H9 (cell line): ENCODE measurements around the gene SRRM3. TPM values are rescaled to one million over a fixed set of nuclear protein-coding genes. Genes with fewer than 3 reads are reported as not detected.

Experiments used
- DNase-seq: peaks from one replicate; pipeline ENCODE4 v3.0.0-alpha.2; 2017
- H2AFZ ChIP-seq: one replicate; pipeline ENCODE4 v1.6.1; 2013; ENCODE audit warnings: mild to moderate bottlenecking, low read length, control low read depth, moderate library complexity
- H2AK5ac ChIP-seq: 2 replicates; pipeline ENCODE4 v1.6.1; 2013; ENCODE audit warnings: low read length, control low read depth, mixed read lengths; ENCODE audit not compliant: insufficient read length
- H2BK120ac ChIP-seq: one replicate; pipeline ENCODE4 v1.6.1; 2013; ENCODE audit warnings: low read depth, mild to moderate bottlenecking, low read length, control low read depth, inconsistent platforms; ENCODE audit not compliant: poor library complexity, severe bottlenecking
- H2BK12ac ChIP-seq: 2 replicates; pipeline ENCODE4 v1.6.1; 2013; ENCODE audit warnings: low read length, control low read depth, mixed read lengths, low read depth; ENCODE audit not compliant: insufficient read length
- H2BK15ac ChIP-seq: 2 replicates; pipeline ENCODE4 v1.6.1; 2013; ENCODE audit warnings: low read depth, low read length, control low read depth
- H2BK20ac ChIP-seq: one replicate; pipeline ENCODE4 v1.6.1; 2013; ENCODE audit warnings: low read depth, mild to moderate bottlenecking, low read length, control low read depth, inconsistent platforms; ENCODE audit not compliant: poor library complexity, severe bottlenecking
- H2BK5ac ChIP-seq: 2 replicates; pipeline ENCODE4 v1.6.1; 2013; ENCODE audit warnings: low read length, control low read depth, mixed read lengths; ENCODE audit not compliant: insufficient read length
- H3K14ac ChIP-seq: 2 replicates; pipeline ENCODE4 v1.6.1; 2013; ENCODE audit warnings: low read length, control low read depth; ENCODE audit not compliant: insufficient read depth
- H3K18ac ChIP-seq: 2 replicates; pipeline ENCODE4 v1.6.1; 2013; ENCODE audit warnings: low read depth, mild to moderate bottlenecking, mixed read lengths, low read length, control low read depth; ENCODE audit not compliant: insufficient read length
- H3K23ac ChIP-seq: 2 replicates; pipeline ENCODE4 v1.6.1; 2013; ENCODE audit warnings: low read length, control low read depth, mixed read lengths, low read depth; ENCODE audit not compliant: insufficient read length
- H3K23me2 ChIP-seq: 2 replicates; pipeline ENCODE4 v1.6.1; 2013; ENCODE audit warnings: low read depth, mild to moderate bottlenecking, mixed read lengths, low read length, control low read depth; ENCODE audit not compliant: insufficient read length, poor library complexity, severe bottlenecking
- H3K27ac ChIP-seq: 2 replicates; pipeline ENCODE4 v1.5.1; 2013; ENCODE audit warnings: low read length, control low read depth, mixed read lengths, low read depth; ENCODE audit not compliant: insufficient read length
- H3K27me3 ChIP-seq: 2 replicates; pipeline ENCODE4 v1.6.1; 2013; ENCODE audit warnings: low read length, control low read depth, inconsistent platforms; ENCODE audit not compliant: insufficient read depth
- H3K4ac ChIP-seq: 2 replicates; pipeline ENCODE4 v1.6.1; 2013; ENCODE audit warnings: low read depth, mild to moderate bottlenecking, control low read depth, inconsistent platforms, low read length, moderate library complexity
- H3K4me1 ChIP-seq: 2 replicates; pipeline ENCODE4 v1.6.1; 2013; ENCODE audit warnings: low read length, control low read depth, inconsistent platforms; ENCODE audit not compliant: insufficient read depth
- H3K4me2 ChIP-seq: 2 replicates; pipeline ENCODE4 v1.6.1; 2013; ENCODE audit warnings: low read length, control low read depth, mixed read lengths; ENCODE audit not compliant: insufficient read length, insufficient read depth
- H3K56ac ChIP-seq: 2 replicates; pipeline ENCODE4 v1.6.1; 2013; ENCODE audit warnings: low read depth, mild to moderate bottlenecking, mixed read lengths, low read length, control low read depth; ENCODE audit not compliant: insufficient read length
- H3K79me1 ChIP-seq: 2 replicates; pipeline ENCODE4 v1.6.1; 2013; ENCODE audit warnings: low read depth, mild to moderate bottlenecking, moderate library complexity, low read length, control low read depth, inconsistent platforms; ENCODE audit not compliant: insufficient read depth, poor library complexity, severe bottlenecking
- H3K79me2 ChIP-seq: 2 replicates; pipeline ENCODE4 v1.6.1; 2013; ENCODE audit warnings: low read length, control low read depth, inconsistent platforms; ENCODE audit not compliant: insufficient read depth
- H3K9ac ChIP-seq: 2 replicates; pipeline ENCODE4 v1.6.1; 2013; ENCODE audit warnings: low read length, control low read depth, mixed read lengths; ENCODE audit not compliant: insufficient read length; ENCODE audit errors: extremely low read depth
- H3K9me3 ChIP-seq: one replicate; pipeline ENCODE4 v1.6.1; 2013; ENCODE audit warnings: low read depth, low read length, inconsistent platforms; ENCODE audit not compliant: control insufficient read depth
- H3T11ph ChIP-seq: one replicate; pipeline ENCODE4 v1.6.1; 2013; ENCODE audit warnings: mild to moderate bottlenecking, low read length, control low read depth, inconsistent platforms
- H4K20me1 ChIP-seq: one replicate; pipeline ENCODE4 v1.6.1; 2013; ENCODE audit not compliant: control insufficient read depth, insufficient read length, insufficient read depth
- H4K5ac ChIP-seq: 2 replicates; pipeline ENCODE4 v1.6.1; 2013; ENCODE audit warnings: low read depth, mild to moderate bottlenecking, mixed read lengths, low read length, control low read depth; ENCODE audit not compliant: insufficient read length
- H4K8ac ChIP-seq: replicated peaks from 2 replicates; pipeline ENCODE4 v1.6.1; 2013; ENCODE audit warnings: low read length, control low read depth, mixed read lengths, low read depth; ENCODE audit not compliant: insufficient read length
- H4K91ac ChIP-seq: 2 replicates; pipeline ENCODE4 v1.6.1; 2013; ENCODE audit warnings: low read depth, mild to moderate bottlenecking, moderate library complexity, mixed read lengths, low read length, control low read depth; ENCODE audit not compliant: insufficient read length
- H3K27ac Mint-ChIP-seq, 3 experiments: 2 replicates in 2 of 3; 3 replicates in 1 of 3; pipeline ENCODE4 v1.8.0; 2020 to 2021; ENCODE audit warnings: mixed read lengths in 3 of 3, mild to moderate bottlenecking in 1 of 3, moderate library complexity in 1 of 3
- H3K27me3 Mint-ChIP-seq: 2 replicates; pipeline ENCODE4 v1.8.0; 2021; ENCODE audit warnings: low read depth, mild to moderate bottlenecking, moderate library complexity, mixed read lengths
- H3K36me3 Mint-ChIP-seq, 3 experiments: 2 replicates in 2 of 3; 3 replicates in 1 of 3; pipeline ENCODE4 v1.8.0; 2020 to 2021; ENCODE audit warnings: low read depth in 3 of 3, mixed read lengths in 3 of 3; ENCODE audit not compliant: insufficient read depth in 1 of 3
- H3K4me1 Mint-ChIP-seq, 2 experiments: 2 replicates each; pipeline ENCODE4 v1.8.0; 2020; ENCODE audit warnings: mixed read lengths in 2 of 2
- H3K4me3 Mint-ChIP-seq, 2 experiments: 2 replicates in 1 of 2; 3 replicates in 1 of 2; pipeline ENCODE4 v1.8.0; 2020 to 2021; ENCODE audit warnings: mild to moderate bottlenecking in 2 of 2, mixed read lengths in 2 of 2, moderate library complexity in 1 of 2
- H3K9me3 Mint-ChIP-seq, 2 experiments: 2 replicates in 1 of 2; 3 replicates in 1 of 2; pipeline ENCODE4 v1.8.0; 2020; ENCODE audit warnings: mild to moderate bottlenecking in 2 of 2, mixed read lengths in 2 of 2, moderate library complexity in 1 of 2
- WGBS: extraction: QIAGEN DNeasy Blood & Tissue Kit; methylation state at CpG from one replicate; pipeline ENCODE4 v1.1.7; 2013; ENCODE audit warnings: missing lambda C conversion rate, low lambda C conversion rate, mixed read lengths; ENCODE audit not compliant: insufficient read length; ENCODE audit errors: extremely low coverage; 5-methylcytosine and 5-hydroxymethylcytosine counted together
- total RNA-seq: library from RNA; stranded (reverse); gene quantifications from 2 replicates; pipeline ENCODE4 v1.2.1, GENCODE V29; 2021
- TF ChIP-seq, protein P1 (sequence below): fragments of 200-600 bp; sonication (generic); conservative IDR thresholded peaks from 3 replicates; pipeline ENCODE4 v1.8.0; 2021; ENCODE audit warnings: antibody characterized with exemption, mild to moderate bottlenecking

Gene SRRM3
- total RNA-seq, 1 experiment from 2014 or later, result 11.0 TPM

DNA sequence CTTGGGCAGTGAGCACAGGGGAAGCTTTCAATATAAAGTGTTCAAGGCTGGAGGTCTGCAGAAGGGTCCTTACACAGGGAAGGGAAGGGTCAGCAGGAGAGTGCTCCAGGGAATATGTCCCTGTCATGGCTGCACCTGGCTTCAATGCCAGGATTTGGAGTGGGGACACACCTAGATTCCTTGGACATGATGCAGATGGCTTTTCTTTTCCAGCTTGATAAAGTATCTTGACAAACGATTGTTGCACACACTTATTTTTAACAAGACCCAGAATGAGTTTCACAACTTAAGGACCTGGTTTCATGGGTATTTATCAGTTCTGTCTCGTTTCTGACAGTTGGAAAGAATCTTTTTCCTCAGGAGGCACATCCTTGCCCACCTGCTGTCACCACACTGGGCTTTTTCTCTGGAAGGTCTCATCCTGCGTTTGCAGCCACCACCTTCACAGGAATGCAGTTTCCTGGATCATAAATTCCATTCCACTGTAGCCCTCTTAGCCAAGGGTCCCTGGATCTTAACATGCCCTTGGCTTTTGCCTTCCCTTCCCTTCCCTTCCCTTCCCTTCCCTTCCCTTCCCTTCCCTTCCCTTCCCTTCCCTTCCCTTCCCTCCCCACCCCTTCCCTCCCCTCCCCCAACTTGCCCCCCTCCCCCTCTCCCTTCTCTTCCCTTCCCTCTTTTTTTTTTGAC, 21.7 kb downstream of the SRRM3 start:
- Histone ChIP-seq H2AFZ (no peak overlapping the region), H3K9me3 (no peaks in the 10 kb centered on the region), H2BK120ac (no peak overlapping the region), H4K5ac (no peak overlapping the region), H3K18ac (no peak overlapping the region), H3K27ac (no peak overlapping the region), H4K20me1 (no peaks in the 10 kb centered on the region), H3K23ac (no peak overlapping the region), H3K79me1 (no peaks in the 10 kb centered on the region), H3K79me2 (no peaks in the 10 kb centered on the region), H3K14ac (no peak overlapping the region), H2AK5ac (no peak overlapping the region), H2BK5ac (no peak overlapping the region), H4K91ac (no peak overlapping the region), H3K4me1 (peaks cover 16% of the 10 kb centered on the region), H3K23me2 (no peaks in the 10 kb centered on the region), H3T11ph (no peak overlapping the region), H3K4me2 (no peak overlapping the region), H3K4ac (no peak overlapping the region), H3K27me3 (no peaks in the 10 kb centered on the region), H2BK20ac (no peak overlapping the region), H3K9ac (no peak overlapping the region), H3K56ac (no peak overlapping the region), H2BK15ac (no peak overlapping the region), H4K8ac (no peak overlapping the region), H2BK12ac (no peak overlapping the region)
- H3K9me3 Mint-ChIP-seq, result no peaks in the 10 kb centered on the region; a peak in 1 of 5 replicates
- no peak overlapping the region for H3K27ac Mint-ChIP-seq
- H3K36me3 Mint-ChIP-seq, result no peaks in the 10 kb centered on the region
- DNase-seq, result no peak
- peaks cover 4% of the 10 kb centered on the region for H3K27me3 Mint-ChIP-seq
- WGBS, result no CpG with 5 or more reads among the region's 3 CpGs
- H3K4me1 Mint-ChIP-seq, result peaks cover 34 to 51% of the 10 kb centered on the region in 2 experiments
- TF ChIP-seq, protein P1, sequence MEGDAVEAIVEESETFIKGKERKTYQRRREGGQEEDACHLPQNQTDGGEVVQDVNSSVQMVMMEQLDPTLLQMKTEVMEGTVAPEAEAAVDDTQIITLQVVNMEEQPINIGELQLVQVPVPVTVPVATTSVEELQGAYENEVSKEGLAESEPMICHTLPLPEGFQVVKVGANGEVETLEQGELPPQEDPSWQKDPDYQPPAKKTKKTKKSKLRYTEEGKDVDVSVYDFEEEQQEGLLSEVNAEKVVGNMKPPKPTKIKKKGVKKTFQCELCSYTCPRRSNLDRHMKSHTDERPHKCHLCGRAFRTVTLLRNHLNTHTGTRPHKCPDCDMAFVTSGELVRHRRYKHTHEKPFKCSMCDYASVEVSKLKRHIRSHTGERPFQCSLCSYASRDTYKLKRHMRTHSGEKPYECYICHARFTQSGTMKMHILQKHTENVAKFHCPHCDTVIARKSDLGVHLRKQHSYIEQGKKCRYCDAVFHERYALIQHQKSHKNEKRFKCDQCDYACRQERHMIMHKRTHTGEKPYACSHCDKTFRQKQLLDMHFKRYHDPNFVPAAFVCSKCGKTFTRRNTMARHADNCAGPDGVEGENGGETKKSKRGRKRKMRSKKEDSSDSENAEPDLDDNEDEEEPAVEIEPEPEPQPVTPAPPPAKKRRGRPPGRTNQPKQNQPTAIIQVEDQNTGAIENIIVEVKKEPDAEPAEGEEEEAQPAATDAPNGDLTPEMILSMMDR, result no peak
- no peak overlapping the region for H3K4me3 Mint-ChIP-seq
